ENCODE measurements around the gene LSAMP.

Gene LSAMP

DNA sequence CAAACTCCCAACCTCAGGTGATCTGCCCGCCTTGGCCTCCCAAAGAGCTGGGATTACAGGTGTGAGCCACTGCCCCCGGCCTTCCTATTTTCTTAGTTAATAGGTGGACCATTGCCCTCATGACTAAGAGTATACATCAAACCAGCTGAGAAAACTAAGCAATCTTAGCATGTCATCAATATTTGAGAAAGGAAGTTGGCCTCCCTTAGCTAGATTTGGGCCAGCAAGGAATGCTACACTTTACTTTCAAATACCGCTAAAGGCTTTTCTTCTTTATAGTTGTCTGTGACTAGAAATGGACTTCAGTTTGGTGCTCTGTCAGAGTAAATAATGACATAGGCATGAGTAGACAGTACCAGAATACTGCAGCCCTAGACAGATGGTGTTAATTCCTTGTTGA is 622.7 kb downstream of the LSAMP start:
- WGBS: 100% methylated on average over 3 of the region's 3 CpGs
- Histone ChIP-seq H3K4me2 (ENCODE audit: low read length, poor library complexity, severe bottlenecking) (no peak overlapping the region), H3K4me1 (ENCODE audit: control insufficient read depth, insufficient read depth, low read depth, low read length) (no peaks in the 10 kb centered on the region), H2BK12ac (ENCODE audit: low read length in 2 of 2) (no peak overlapping the region), H2BK5ac (ENCODE audit: low read depth, low read length, poor library complexity, severe bottlenecking) (no peak overlapping the region), H3K27me3 (ENCODE audit: control insufficient read depth in 1 of 2, insufficient read depth in 1 of 2, low read length in 2 of 2) (no peaks in the 10 kb centered on the region), H3K36me3 (ENCODE audit: control insufficient read depth in 1 of 2, insufficient read depth in 2 of 2, low read depth in 1 of 2, low read length in 2 of 2) (no peaks in the 10 kb centered on the region), H3K4me3 (ENCODE audit: insufficient read depth in 1 of 2, low read depth in 1 of 2, low read length in 2 of 2) (no peak overlapping the region), H4K91ac (ENCODE audit: low read length) (no peak overlapping the region), H2BK15ac (ENCODE audit: low read depth, poor library complexity, severe bottlenecking) (no peak overlapping the region), H3K27ac (ENCODE audit: low read length, poor library complexity, severe bottlenecking) (no peak overlapping the region), H3K23ac (ENCODE audit: low read length in 2 of 2) (no peak overlapping the region), H3K18ac (ENCODE audit: low read depth in 1 of 2, low read length in 2 of 2) (no peak overlapping the region), H3K9me3 (ENCODE audit: control insufficient read depth, low read length) (no peaks in the 10 kb centered on the region), H2BK120ac (ENCODE audit: low read depth, low read length) (no peak overlapping the region), H2AFZ (ENCODE audit: low read depth, low read length) (no peak overlapping the region), H4K8ac (ENCODE audit: low read length) (no peak overlapping the region), H3K79me1 (replicated peaks; ENCODE audit: low read length, poor library complexity, severe bottlenecking) (no peaks in the 10 kb centered on the region), H3K14ac (ENCODE audit: low read length in 2 of 2) (no peak overlapping the region), H3K4ac (ENCODE audit: low read depth in 1 of 2, low read length in 2 of 2) (no peak overlapping the region), H2AK5ac (ENCODE audit: low read length, severe bottlenecking) (no peak overlapping the region), H3K9ac (ENCODE audit: low read length) (no peak overlapping the region)
- DNase-seq: no peak

DNA sequence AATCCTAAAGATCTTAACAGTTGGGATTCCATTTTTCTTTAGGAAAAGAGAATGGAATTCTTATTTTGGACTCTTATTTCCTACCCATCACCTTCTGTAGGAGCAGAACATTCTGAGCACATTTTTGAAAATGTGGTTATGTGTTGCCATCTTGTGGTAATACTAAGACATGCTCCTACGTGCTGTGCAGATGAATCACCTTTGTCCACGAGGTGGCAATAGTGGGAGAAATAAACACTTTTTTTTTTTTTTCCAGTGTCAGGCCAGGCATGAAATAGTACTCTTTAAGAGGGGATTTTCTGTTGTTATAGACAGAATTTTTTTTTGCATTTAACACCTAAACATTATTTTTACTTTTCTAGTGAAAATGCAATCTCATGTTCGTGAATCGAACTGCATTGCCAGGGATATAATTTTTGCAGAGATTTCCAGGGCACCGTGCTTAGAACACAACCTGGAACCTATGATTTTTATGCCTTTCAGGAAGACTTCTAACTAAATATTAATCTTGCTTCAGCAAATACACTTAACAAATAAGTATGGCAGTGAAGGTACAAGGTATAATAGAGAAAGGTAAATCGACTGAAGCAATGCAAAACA is 625.4 kb downstream of the LSAMP start:
- H3K9ac ChIP-seq (ENCODE audit: low read length): no peak overlapping the region
- H2BK5ac ChIP-seq (ENCODE audit: low read depth, low read length, poor library complexity, severe bottlenecking): no peak overlapping the region

DNA sequence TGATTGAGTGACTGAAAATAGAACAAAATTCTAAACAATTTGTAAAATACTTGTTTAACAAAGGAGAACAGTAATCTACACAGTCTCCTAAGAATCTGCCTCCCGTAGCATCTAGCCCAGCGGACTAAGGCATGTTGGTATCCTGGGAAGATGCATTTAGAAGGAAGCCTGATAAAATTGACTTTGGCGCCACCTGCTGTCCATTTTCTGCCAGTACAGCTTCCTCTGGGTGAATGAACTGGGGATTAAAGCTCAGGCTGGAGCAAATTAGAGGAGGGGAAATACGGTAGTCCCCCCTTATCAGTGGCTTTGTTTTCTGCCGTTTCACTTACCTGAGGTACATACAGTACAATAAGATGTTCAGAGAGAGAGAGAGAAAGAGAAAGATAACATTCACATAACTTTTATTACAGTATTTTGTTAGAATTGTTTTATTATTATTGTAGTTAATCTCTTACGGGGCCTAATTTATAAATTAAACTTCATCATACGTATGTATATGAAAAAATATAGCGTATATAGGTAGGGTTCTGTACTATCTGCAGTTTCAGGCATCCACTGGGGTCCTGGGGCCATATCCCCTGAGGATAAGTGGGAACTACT is 630.4 kb downstream of the LSAMP start:
- H3K4ac ChIP-seq (ENCODE audit: low read depth in 1 of 2, low read length in 2 of 2): no peak overlapping the region
- no peaks in the 10 kb centered on the region for H3K79me1 ChIP-seq (replicated peaks; ENCODE audit: low read length, poor library complexity, severe bottlenecking)
- H3K9me3 ChIP-seq (ENCODE audit: control insufficient read depth, low read length): no peaks in the 10 kb centered on the region
- no peak overlapping the region for H2BK15ac ChIP-seq (ENCODE audit: low read depth, poor library complexity, severe bottlenecking)
- H3K27ac ChIP-seq (ENCODE audit: low read length, poor library complexity, severe bottlenecking): no peak overlapping the region
- no peak overlapping the region for H2BK5ac ChIP-seq (ENCODE audit: low read depth, low read length, poor library complexity, severe bottlenecking)
- H3K4me2 ChIP-seq (ENCODE audit: low read length, poor library complexity, severe bottlenecking): no peak overlapping the region
- peaks cover 0 to 3% of the 10 kb centered on the region in 2 experiments for H3K36me3 ChIP-seq (ENCODE audit: control insufficient read depth in 1 of 2, insufficient read depth in 2 of 2, low read depth in 1 of 2, low read length in 2 of 2)
- no peak overlapping the region for H2BK120ac ChIP-seq (ENCODE audit: low read depth, low read length)
- 0% methylated on average over 3 of the region's 8 CpGs for WGBS
- no peaks in the 10 kb centered on the region for H3K27me3 ChIP-seq (ENCODE audit: control insufficient read depth in 1 of 2, insufficient read depth in 1 of 2, low read length in 2 of 2)
- no peak overlapping the region for H2AFZ ChIP-seq (ENCODE audit: low read depth, low read length)
- no peaks in the 10 kb centered on the region for H3K4me1 ChIP-seq (ENCODE audit: control insufficient read depth, insufficient read depth, low read depth, low read length)
- peak; percentile 77 for DNase-seq
- no peak overlapping the region for H3K14ac ChIP-seq (ENCODE audit: low read length in 2 of 2)
- no peak overlapping the region for H2AK5ac ChIP-seq (ENCODE audit: low read length, severe bottlenecking)
- H4K91ac ChIP-seq (ENCODE audit: low read length): no peak overlapping the region
- no peak overlapping the region for H3K23ac ChIP-seq (ENCODE audit: low read length in 2 of 2)
- no peak overlapping the region for H3K18ac ChIP-seq (ENCODE audit: low read depth in 1 of 2, low read length in 2 of 2)
- H4K8ac ChIP-seq (ENCODE audit: low read length): no peak overlapping the region
- no peak overlapping the region for H3K4me3 ChIP-seq (ENCODE audit: insufficient read depth in 1 of 2, low read depth in 1 of 2, low read length in 2 of 2)
- H2BK12ac ChIP-seq (ENCODE audit: low read length in 2 of 2): no peak overlapping the region
- peak overlapping the region; percentile 47 for H3K9ac ChIP-seq (ENCODE audit: low read length)

More for the DNA sequence above, 625.4 kb downstream of the LSAMP start:
- H3K18ac ChIP-seq (ENCODE audit: low read depth in 1 of 2, low read length in 2 of 2): no peak overlapping the region
- H2BK120ac ChIP-seq (ENCODE audit: low read depth, low read length): no peak overlapping the region
- H3K4me1 ChIP-seq (ENCODE audit: control insufficient read depth, insufficient read depth, low read depth, low read length): no peaks in the 10 kb centered on the region
- no peaks in the 10 kb centered on the region for H3K36me3 ChIP-seq (ENCODE audit: control insufficient read depth in 1 of 2, insufficient read depth in 2 of 2, low read depth in 1 of 2, low read length in 2 of 2)
- H2BK12ac ChIP-seq (ENCODE audit: low read length in 2 of 2): no peak overlapping the region
- H3K79me1 ChIP-seq (replicated peaks; ENCODE audit: low read length, poor library complexity, severe bottlenecking): no peaks in the 10 kb centered on the region
- no peak overlapping the region for H4K8ac ChIP-seq (ENCODE audit: low read length)
- peak; percentile 85 for DNase-seq
- H3K14ac ChIP-seq (ENCODE audit: low read length in 2 of 2): no peak overlapping the region
- H3K23ac ChIP-seq (ENCODE audit: low read length in 2 of 2): no peak overlapping the region
- 58% methylated on average over 6 of the region's 6 CpGs for WGBS
- no peak overlapping the region for H3K27ac ChIP-seq (ENCODE audit: low read length, poor library complexity, severe bottlenecking)
- no peak overlapping the region for H3K4ac ChIP-seq (ENCODE audit: low read depth in 1 of 2, low read length in 2 of 2)
- no peak overlapping the region for H2AFZ ChIP-seq (ENCODE audit: low read depth, low read length)
- H3K9me3 ChIP-seq (ENCODE audit: control insufficient read depth, low read length): no peaks in the 10 kb centered on the region
- H4K91ac ChIP-seq (ENCODE audit: low read length): no peak overlapping the region
- H2AK5ac ChIP-seq (ENCODE audit: low read length, severe bottlenecking): no peak overlapping the region
- H3K4me3 ChIP-seq (ENCODE audit: insufficient read depth in 1 of 2, low read depth in 1 of 2, low read length in 2 of 2): no peak overlapping the region
- H3K4me2 ChIP-seq (ENCODE audit: low read length, poor library complexity, severe bottlenecking): no peak overlapping the region
- H3K27me3 ChIP-seq (ENCODE audit: control insufficient read depth in 1 of 2, insufficient read depth in 1 of 2, low read length in 2 of 2): no peaks in the 10 kb centered on the region
- H2BK15ac ChIP-seq (ENCODE audit: low read depth, poor library complexity, severe bottlenecking): no peak overlapping the region

DNA sequence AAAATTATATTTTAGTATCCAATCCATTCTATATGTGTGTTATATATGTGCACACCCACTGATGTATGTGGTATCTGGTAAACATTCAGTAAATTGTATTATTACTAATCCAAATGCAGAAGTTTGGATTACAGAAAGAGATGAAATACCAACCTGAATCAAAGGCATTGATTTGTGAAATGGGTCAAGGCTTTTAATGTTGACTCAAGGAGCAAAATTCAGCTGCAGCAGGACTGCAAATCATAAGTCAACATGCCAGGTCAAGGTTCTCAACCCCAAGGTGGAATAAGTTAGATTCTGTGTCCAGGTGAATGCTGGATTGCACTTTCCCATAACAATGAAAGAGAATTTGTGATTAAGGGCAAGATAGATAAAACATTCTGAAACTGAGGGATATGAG is 631.3 kb downstream of the LSAMP start:
- no peak overlapping the region for H2BK12ac ChIP-seq (ENCODE audit: low read length in 2 of 2)
- H2AK5ac ChIP-seq (ENCODE audit: low read length, severe bottlenecking): no peak overlapping the region
- peaks cover 0 to 7% of the 10 kb centered on the region in 2 experiments for H3K36me3 ChIP-seq (ENCODE audit: control insufficient read depth in 1 of 2, insufficient read depth in 2 of 2, low read depth in 1 of 2, low read length in 2 of 2)
- H3K4me2 ChIP-seq (ENCODE audit: low read length, poor library complexity, severe bottlenecking): no peak overlapping the region
- H3K4me3 ChIP-seq (ENCODE audit: insufficient read depth in 1 of 2, low read depth in 1 of 2, low read length in 2 of 2): no peak overlapping the region
- no peak overlapping the region for H2BK120ac ChIP-seq (ENCODE audit: low read depth, low read length)
- H3K14ac ChIP-seq (ENCODE audit: low read length in 2 of 2): no peak overlapping the region
- H4K8ac ChIP-seq (ENCODE audit: low read length): no peak overlapping the region
- H3K23ac ChIP-seq (ENCODE audit: low read length in 2 of 2): no peak overlapping the region
- no peaks in the 10 kb centered on the region for H3K4me1 ChIP-seq (ENCODE audit: control insufficient read depth, insufficient read depth, low read depth, low read length)
- no peak overlapping the region for H2BK5ac ChIP-seq (ENCODE audit: low read depth, low read length, poor library complexity, severe bottlenecking)
- H2BK15ac ChIP-seq (ENCODE audit: low read depth, poor library complexity, severe bottlenecking): no peak overlapping the region
- H4K91ac ChIP-seq (ENCODE audit: low read length): no peak overlapping the region
- H3K27me3 ChIP-seq (ENCODE audit: control insufficient read depth in 1 of 2, insufficient read depth in 1 of 2, low read length in 2 of 2): no peaks in the 10 kb centered on the region
- H3K9ac ChIP-seq (ENCODE audit: low read length): no peak overlapping the region
- no peak overlapping the region for H3K4ac ChIP-seq (ENCODE audit: low read depth in 1 of 2, low read length in 2 of 2)
- H3K79me1 ChIP-seq (replicated peaks; ENCODE audit: low read length, poor library complexity, severe bottlenecking): no peaks in the 10 kb centered on the region
- no peak overlapping the region for H3K27ac ChIP-seq (ENCODE audit: low read length, poor library complexity, severe bottlenecking)
- no peak overlapping the region for H3K18ac ChIP-seq (ENCODE audit: low read depth in 1 of 2, low read length in 2 of 2)
- no peak overlapping the region for H2AFZ ChIP-seq (ENCODE audit: low read depth, low read length)
- DNase-seq: no peak
- no peaks in the 10 kb centered on the region for H3K9me3 ChIP-seq (ENCODE audit: control insufficient read depth, low read length)

Measured in mesenchymal stem cell (in vitro differentiated cells and primary cell).